ENCODE data around the gene TDRD6. TPM values are rescaled to one million over a fixed set of nuclear protein-coding genes. Genes with fewer than 3 reads are reported as not detected.

Gene TDRD6
- 0.11 and 0.12 TPM in 2 replicates for total RNA-seq

GRCh38 chr6:46687619-46688097 lies at the start of gene TDRD6:
TDRD6 (plus strand) TSS chr6:46687885; CDS start chr6:46688129, 244 bp downstream.

GRCh38 chr6:46652603-46653438 lies 34.9 kb upstream of the TDRD6 start, which contains the start of the genes CYP39A1 and SLC25A27:
CYP39A1 (minus strand) TSS chr6:46652818; CDS start chr6:46652582, 236 bp downstream.
SLC25A27 (plus strand) TSS chr6:46652975; CDS start chr6:46653193, 218 bp downstream.

GRCh38 chr6:46734867-46735719 lies 47.4 kb downstream of the TDRD6 start, which contains the start of gene PLA2G7:
PLA2G7 (minus strand) TSS chr6:46735375; CDS start chr6:46722891, 12,484 bp downstream.

GRCh38 chr6:46746696-46747095 lies 59.0 kb downstream of the TDRD6 start, which contains the start of gene ANKRD66:
ANKRD66 (plus strand) TSS chr6:46746933; CDS start chr6:46751949, 5,016 bp downstream.

Other genes starting within 250 kb of the TDRD6 start
- gene RCAN2, start 196.4 kb upstream of the TDRD6 start, total RNA-seq: 0.77 and 1.5 TPM in 2 replicates
- gene CYP39A1, start 35.1 kb upstream of the TDRD6 start, total RNA-seq: 0.44 and 1.7 TPM in 2 replicates
- gene SLC25A27, start 34.9 kb upstream of the TDRD6 start, total RNA-seq: 4.1 and 7.9 TPM in 2 replicates
- not detected in 2 replicates for gene PLA2G7, start 47.5 kb downstream of the TDRD6 start, total RNA-seq
- not detected in 2 replicates for gene ANKRD66, start 59.0 kb downstream of the TDRD6 start, total RNA-seq
- gene MEP1A, start 105.5 kb downstream of the TDRD6 start, total RNA-seq: not detected in 2 replicates
- under 0.01 TPM in 2 replicates for gene ADGRF5, start 234.1 kb downstream of the TDRD6 start, total RNA-seq